Activated gamma-delta T cell (primary cell): ENCODE results near the gene IZUMO1.

Source experiments
- DNase-seq: peaks from one replicate; lab custom pipeline; 2025; lab: John Stamatoyannopoulos, UW

IZUMO1 gene

GRCh38 chr19:48757089-48757675, 10.5 kb upstream of the IZUMO1 start:
- no peak for DNase-seq

- no peak for DNase-seq
Measured at GRCh38 chr19:48756686-48757085, 10.0 kb upstream of the IZUMO1 start.

- DNase-seq = no peak
Measured at GRCh38 chr19:48756212-48756611, 9.5 kb upstream of the IZUMO1 start.

GRCh38 chr19:48755787-48756186, 9.1 kb upstream of the IZUMO1 start:
- no peak for DNase-seq

- DNase-seq = no peak
Measured at GRCh38 chr19:48755084-48755641, 8.5 kb upstream of the IZUMO1 start, which contains the start of gene FGF21. TSS of gene FGF21 (plus strand) at chr19:48755524. CDS start at chr19:48756237, 713 bp downstream.

- no peak for DNase-seq
Measured at GRCh38 chr19:48752496-48753365, 6.0 kb upstream of the IZUMO1 start, which contains the start of gene FUT1. TSS of gene FUT1 (minus strand) at chr19:48752641. CDS start at chr19:48751281, 1,360 bp downstream.

- no peak for DNase-seq
Measured at GRCh38 chr19:48751845-48752495, 5.3 kb upstream of the IZUMO1 start.

- DNase-seq = no peak
Measured at GRCh38 chr19:48750771-48751504, 4.2 kb upstream of the IZUMO1 start.

- no peak for DNase-seq
Measured at GRCh38 chr19:48750351-48750750, 3.6 kb upstream of the IZUMO1 start.

- DNase-seq = no peak
Measured at GRCh38 chr19:48749571-48750198, 3.0 kb upstream of the IZUMO1 start.

GRCh38 chr19:48746110-48746509, 599 bp downstream of the IZUMO1 start:
- no peak for DNase-seq

GRCh38 chr19:48745208-48745995, 1.3 kb downstream of the IZUMO1 start:
- no peak for DNase-seq

- DNase-seq = no peak
Measured at GRCh38 chr19:48742096-48742495, 4.6 kb downstream of the IZUMO1 start.

GRCh38 chr19:48741129-48741999, 5.3 kb downstream of the IZUMO1 start:
- DNase-seq = no peak

GRCh38 chr19:48740164-48740972, 6.3 kb downstream of the IZUMO1 start, which contains the start of gene RASIP1:
TSS of gene RASIP1 (minus strand) at chr19:48740610. CDS start at chr19:48740282, 328 bp downstream.
- DNase-seq = no peak

GRCh38 chr19:48739404-48740163, 7.1 kb downstream of the IZUMO1 start:
- no peak for DNase-seq

GRCh38 chr19:48738557-48739403, 7.9 kb downstream of the IZUMO1 start:
- peak; percentile 84 for DNase-seq
